Esophagus squamous epithelium (tissue), 4 donors: ENCODE measurements around the gene COX6B1.

ENCODE experiments used
- POLR2A ChIP-seq, 4 donors: fragments of 450-650 bp; IDR thresholded peaks; one replicate each; pipeline ENCODE4 v1.6.1; 2017; ENCODE audit warnings: antibody characterized with exemption in 4 of 4, mild to moderate bottlenecking in 4 of 4, moderate library complexity in 3 of 4
- TF ChIP-seq, protein P1 (sequence below), 6 experiments: fragments of 450-650 bp in 4 of 6; fragments of 200-600 bp in 2 of 6; sonication (generic) in 2 of 6; IDR thresholded peaks; one replicate each; pipeline ENCODE4 v1.5.1; 2016 to 2019; ENCODE audit warnings: antibody characterized with exemption in 6 of 6, mild to moderate bottlenecking in 4 of 6, moderate library complexity in 4 of 6

DNA sequence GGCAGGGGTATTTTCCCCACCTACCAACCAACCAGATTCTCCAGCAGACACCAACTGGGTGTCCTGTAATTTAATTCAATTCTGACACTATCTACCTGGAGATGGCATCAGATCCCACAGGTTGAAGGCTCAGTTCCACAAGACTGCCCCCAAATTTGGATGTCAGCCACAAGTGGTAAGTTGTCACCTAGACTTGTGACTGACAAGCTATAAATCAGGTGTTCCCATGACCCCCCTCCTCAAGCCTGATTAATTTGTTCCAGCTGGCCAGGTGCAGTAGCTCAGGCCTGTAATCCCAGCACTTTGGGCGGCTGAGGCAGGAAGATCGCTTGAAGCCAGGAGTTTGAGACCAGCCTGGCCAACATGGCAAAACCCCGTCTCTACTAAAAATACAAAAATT, 46.2 kb upstream of the COX6B1 start:
- TF ChIP-seq, protein P1, sequence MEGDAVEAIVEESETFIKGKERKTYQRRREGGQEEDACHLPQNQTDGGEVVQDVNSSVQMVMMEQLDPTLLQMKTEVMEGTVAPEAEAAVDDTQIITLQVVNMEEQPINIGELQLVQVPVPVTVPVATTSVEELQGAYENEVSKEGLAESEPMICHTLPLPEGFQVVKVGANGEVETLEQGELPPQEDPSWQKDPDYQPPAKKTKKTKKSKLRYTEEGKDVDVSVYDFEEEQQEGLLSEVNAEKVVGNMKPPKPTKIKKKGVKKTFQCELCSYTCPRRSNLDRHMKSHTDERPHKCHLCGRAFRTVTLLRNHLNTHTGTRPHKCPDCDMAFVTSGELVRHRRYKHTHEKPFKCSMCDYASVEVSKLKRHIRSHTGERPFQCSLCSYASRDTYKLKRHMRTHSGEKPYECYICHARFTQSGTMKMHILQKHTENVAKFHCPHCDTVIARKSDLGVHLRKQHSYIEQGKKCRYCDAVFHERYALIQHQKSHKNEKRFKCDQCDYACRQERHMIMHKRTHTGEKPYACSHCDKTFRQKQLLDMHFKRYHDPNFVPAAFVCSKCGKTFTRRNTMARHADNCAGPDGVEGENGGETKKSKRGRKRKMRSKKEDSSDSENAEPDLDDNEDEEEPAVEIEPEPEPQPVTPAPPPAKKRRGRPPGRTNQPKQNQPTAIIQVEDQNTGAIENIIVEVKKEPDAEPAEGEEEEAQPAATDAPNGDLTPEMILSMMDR (IDR thresholded peaks at IDR 0.05): no peak
- no peak for TF ChIP-seq POLR2A (IDR thresholded peaks at IDR 0.05)
